Measurements from ENCODE around the gene ZNF384. TPM values are rescaled to one million over a fixed set of nuclear protein-coding genes. Genes with fewer than 3 reads are reported as not detected.

ZNF384 gene
- total RNA-seq, 2 donors from 2014 or later, result 42.9 to 68.6 TPM

- 81% methylated on average over 6 of the region's 6 CpGs for WGBS
- no peaks in the 10 kb centered on the region for H3K4me1 ChIP-seq (replicated peaks)
- no peak for DNase-seq (ENCODE audit: low spot score)
- H3K27ac ChIP-seq, result no peak overlapping the region
- no peak overlapping the region for H3K4me3 ChIP-seq
- no peaks in the 10 kb centered on the region for H3K36me3 ChIP-seq
- H3K27me3 ChIP-seq (replicated peaks; ENCODE audit: insufficient read depth), result no peaks in the 10 kb centered on the region
- no peak for TF ChIP-seq CTCF (IDR thresholded peaks at IDR 0.05)
- TF ChIP-seq POLR2AphosphoS5 (IDR thresholded peaks at IDR 0.05), result no peak
- no peak for TF ChIP-seq POLR2A (IDR thresholded peaks at IDR 0.05)
- no peaks in the 10 kb centered on the region for H3K9me3 ChIP-seq
- intact Hi-C loops (cut with DNase I), result no loop called here
These were observed 45.5 kb downstream of the ZNF384 start for GRCh38 chr12:6643569-6644256.

GRCh38 chr12:6641131-6641530, 48.0 kb downstream of the ZNF384 start:
- intact Hi-C loops (cut with DNase I), result no loop called here
- H3K27me3 ChIP-seq (replicated peaks; ENCODE audit: insufficient read depth), result no peaks in the 10 kb centered on the region
- H3K9me3 ChIP-seq, result no peaks in the 10 kb centered on the region
- no peaks in the 10 kb centered on the region for H3K36me3 ChIP-seq
- no peak for TF ChIP-seq CTCF (IDR thresholded peaks at IDR 0.05)
- no peak for TF ChIP-seq POLR2AphosphoS5 (IDR thresholded peaks at IDR 0.05)
- no peak for TF ChIP-seq POLR2A (IDR thresholded peaks at IDR 0.05)
- no peaks in the 10 kb centered on the region for H3K4me1 ChIP-seq (replicated peaks)
- no peak overlapping the region for H3K4me3 ChIP-seq
- WGBS, result 38% methylated on average over 4 of the region's 4 CpGs
- no peak for DNase-seq (ENCODE audit: low spot score)
- no peak overlapping the region for H3K27ac ChIP-seq

- Histone ChIP-seq H3K4me3 (no peak overlapping the region), H3K27me3 (replicated peaks; ENCODE audit: insufficient read depth) (no peaks in the 10 kb centered on the region), H3K9me3 (no peaks in the 10 kb centered on the region), H3K27ac (no peak overlapping the region), H3K4me1 (replicated peaks) (no peaks in the 10 kb centered on the region), H3K36me3 (no peaks in the 10 kb centered on the region)
- no peak for TF ChIP-seq CTCF (IDR thresholded peaks at IDR 0.05)
- TF ChIP-seq POLR2A (IDR thresholded peaks at IDR 0.05), result no peak
- no peak for TF ChIP-seq POLR2AphosphoS5 (IDR thresholded peaks at IDR 0.05)
- intact Hi-C loops (cut with DNase I), result no loop called here
- 86% methylated on average over 4 of the region's 4 CpGs for WGBS
- no peak for DNase-seq (ENCODE audit: low spot score)
These were observed 48.7 kb downstream of the ZNF384 start for GRCh38 chr12:6640497-6640896.

- no peak overlapping the region for H3K4me3 ChIP-seq
- H3K4me1 ChIP-seq (replicated peaks), result no peaks in the 10 kb centered on the region
- H3K27ac ChIP-seq, result no peak overlapping the region
- no peaks in the 10 kb centered on the region for H3K9me3 ChIP-seq
- TF ChIP-seq CTCF (IDR thresholded peaks at IDR 0.05), result no peak
- TF ChIP-seq POLR2A (IDR thresholded peaks at IDR 0.05), result no peak
- no peak for TF ChIP-seq POLR2AphosphoS5 (IDR thresholded peaks at IDR 0.05)
- WGBS, result 89% methylated on average over 11 of the region's 11 CpGs
- H3K36me3 ChIP-seq, result no peaks in the 10 kb centered on the region
- H3K27me3 ChIP-seq (replicated peaks; ENCODE audit: insufficient read depth), result no peaks in the 10 kb centered on the region
- DNase-seq (ENCODE audit: low spot score), result no peak
- intact Hi-C loops (cut with DNase I), result no loop called here
These were observed 49.9 kb downstream of the ZNF384 start for GRCh38 chr12:6639151-6639801.

GRCh38 chr12:6638305-6638704, 50.9 kb downstream of the ZNF384 start:
- WGBS, result 80% methylated on average over 9 of the region's 9 CpGs
- H3K9me3 ChIP-seq, result no peaks in the 10 kb centered on the region
- TF ChIP-seq POLR2A (IDR thresholded peaks at IDR 0.05) (no peak), CTCF (IDR thresholded peaks at IDR 0.05) (no peak), POLR2AphosphoS5 (IDR thresholded peaks at IDR 0.05) (no peak)
- H3K27me3 ChIP-seq (replicated peaks; ENCODE audit: insufficient read depth), result no peaks in the 10 kb centered on the region
- intact Hi-C loops (cut with DNase I), result no loop called here
- H3K4me3 ChIP-seq, result no peak overlapping the region
- no peaks in the 10 kb centered on the region for H3K4me1 ChIP-seq (replicated peaks)
- no peaks in the 10 kb centered on the region for H3K36me3 ChIP-seq
- H3K27ac ChIP-seq, result no peak overlapping the region
- DNase-seq (ENCODE audit: low spot score), result no peak

Measured in prostate gland (tissue), 2 donors.